NCI-H226 (cell line): Measurements from ENCODE around the gene SND1.
"Not testable (repeated sequence)": the region's sequence is repeated elsewhere in the genome, so short reads cannot be mapped to it uniquely, and the experiment has no call there.

ENCODE experiments used
- DNase-seq: peaks from one replicate; pipeline ENCODE4 v3.0.0-alpha.2; 2015

Gene SND1

DNA sequence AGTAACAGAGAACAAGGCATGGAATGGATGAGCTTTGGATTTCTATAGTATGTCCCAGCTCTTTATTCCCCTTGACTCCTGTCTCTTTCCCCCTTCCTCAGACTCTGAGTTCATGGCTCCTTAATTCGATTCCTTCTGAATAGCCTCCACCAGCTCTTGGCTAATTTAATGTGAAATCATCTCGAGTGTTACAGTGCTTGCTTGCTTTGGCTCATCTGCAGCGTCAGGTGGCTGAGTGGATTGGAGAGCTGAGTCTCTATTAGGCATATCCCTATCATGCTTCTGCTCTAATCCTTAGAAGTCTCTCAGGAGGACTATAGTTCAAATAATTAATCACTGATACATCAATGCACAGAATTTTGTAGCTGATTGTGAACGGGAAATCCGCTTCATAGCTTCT is 244.7 kb downstream of the SND1 start:
- DNase-seq: no peak

GRCh38 chr7:127897704-127898454 is 245.9 kb downstream of the SND1 start:
- no peak for DNase-seq

GRCh38 chr7:127899411-127899810 is 247.4 kb downstream of the SND1 start:
- no peak for DNase-seq

DNA sequence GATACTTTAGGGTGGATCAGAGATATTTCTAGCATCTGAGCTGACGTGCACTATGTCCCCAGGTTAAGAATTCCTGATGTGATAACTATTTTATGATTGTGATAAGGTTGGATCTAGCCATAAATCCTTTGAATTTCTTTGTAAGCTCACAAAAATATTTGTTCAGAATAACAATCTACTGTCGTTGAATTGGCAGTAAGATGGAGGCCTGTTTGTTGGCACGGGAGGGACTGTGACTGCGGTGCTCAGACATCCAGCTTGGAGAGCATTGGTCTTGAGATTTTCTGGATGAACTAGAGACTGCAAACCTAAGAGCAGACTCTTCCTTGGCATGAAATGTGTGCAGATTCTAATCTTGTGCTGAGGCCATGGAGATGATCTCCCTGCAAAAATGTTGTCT is 248.1 kb downstream of the SND1 start:
- no peak for DNase-seq

- DNase-seq: no peak
Observed at GRCh38 chr7:127900732-127901685, 249.0 kb downstream of the SND1 start.

DNA sequence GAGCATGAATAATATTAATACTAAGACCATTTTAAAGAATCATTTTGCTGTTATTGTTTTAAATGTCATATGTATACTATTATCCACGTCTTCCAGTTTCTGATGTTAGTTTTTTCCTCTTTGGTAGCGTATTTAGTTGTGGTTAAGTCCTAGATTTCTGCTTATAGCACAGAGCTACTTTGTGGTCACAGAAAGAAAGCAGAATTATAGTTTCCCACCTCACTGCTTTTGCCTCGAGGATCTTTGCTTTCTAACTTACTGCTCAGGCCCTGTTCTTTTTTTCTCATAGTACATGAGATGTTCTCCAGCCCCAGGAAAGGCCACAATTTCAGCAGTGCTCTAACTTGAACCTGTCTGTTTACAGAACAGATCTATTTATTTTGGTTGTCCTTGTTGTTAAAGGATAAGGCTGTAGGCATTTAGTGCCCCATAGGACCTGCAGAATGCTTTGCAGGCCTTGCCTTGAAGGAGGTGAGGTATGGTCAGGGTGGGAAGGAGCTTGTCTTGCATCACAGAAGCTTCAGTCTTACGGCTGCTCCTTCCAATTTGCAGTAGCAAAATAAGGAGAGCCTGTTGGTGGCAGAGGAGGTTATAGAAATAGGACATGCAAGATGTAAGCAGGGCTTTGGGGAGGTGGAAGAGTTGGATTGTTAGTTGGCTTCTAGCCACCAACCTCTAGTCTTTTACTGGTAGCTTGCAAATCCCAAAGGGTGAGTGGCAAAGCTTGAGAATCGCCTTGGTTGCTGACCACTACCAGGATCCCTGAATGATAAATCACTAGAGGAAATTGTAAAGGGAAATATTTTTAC is 250.1 kb downstream of the SND1 start:
- no peak for DNase-seq

GRCh38 chr7:127902753-127903152 is 250.8 kb downstream of the SND1 start:
- not testable (repeated sequence) for DNase-seq

DNA sequence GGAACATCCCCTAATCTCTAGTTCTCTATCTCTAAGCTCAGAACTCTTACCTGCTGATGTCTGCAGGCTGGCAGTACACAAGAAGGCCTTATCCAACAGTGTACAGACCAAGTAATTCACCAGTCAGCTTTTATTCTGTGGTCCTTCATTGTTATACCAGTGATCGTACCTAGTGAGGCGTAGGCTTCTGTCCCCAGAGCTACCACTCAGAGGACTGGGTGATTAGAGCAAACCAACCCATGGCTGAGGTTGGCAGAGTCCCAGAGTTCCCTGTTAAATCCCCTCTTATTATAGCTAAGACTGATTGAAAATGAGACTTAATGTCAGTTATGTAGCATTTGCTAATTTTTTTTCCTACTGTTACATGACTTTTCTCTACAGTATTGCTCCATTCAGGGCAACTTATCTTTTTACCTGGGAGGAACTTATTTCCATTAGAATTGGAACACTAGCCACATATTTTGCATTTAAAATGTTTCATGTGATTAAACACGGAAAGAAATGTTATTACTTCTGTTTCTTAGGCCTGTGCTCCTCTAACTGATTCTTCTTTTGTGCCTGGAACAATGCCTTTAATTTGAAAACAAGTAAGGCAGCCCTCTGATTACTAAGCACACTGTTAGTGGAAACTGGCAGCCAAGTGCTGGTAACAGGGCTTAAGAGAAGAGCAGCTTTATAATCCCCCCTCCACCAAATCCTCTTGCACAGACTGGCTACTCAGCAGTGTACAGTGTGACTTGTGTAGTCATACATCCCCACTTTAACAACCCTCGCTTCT is 252.1 kb downstream of the SND1 start:
- DNase-seq: no peak

DNA sequence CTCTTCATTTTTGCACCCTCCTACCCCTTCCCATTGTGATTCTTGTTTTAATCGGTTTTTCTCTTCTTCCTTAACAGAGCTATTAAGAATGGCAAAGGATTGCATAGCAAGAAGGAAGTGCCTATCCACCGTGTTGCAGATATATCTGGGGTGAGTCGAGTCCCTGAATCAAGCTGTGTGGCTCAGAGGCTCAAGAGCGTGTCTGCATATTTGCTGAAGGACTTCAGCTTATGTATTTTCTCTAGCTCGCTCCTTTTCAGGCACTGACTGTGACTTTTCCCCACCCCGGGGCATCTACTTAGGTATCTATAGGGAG is 252.6 kb downstream of the SND1 start:
- no peak for DNase-seq

- DNase-seq: no peak
Observed at GRCh38 chr7:127905021-127905420, 253.0 kb downstream of the SND1 start.

- peak; percentile 86 for DNase-seq
Observed at GRCh38 chr7:127905491-127906330, 253.7 kb downstream of the SND1 start.

GRCh38 chr7:127907110-127908040 is 255.4 kb downstream of the SND1 start:
- peak; percentile 54 for DNase-seq

DNA sequence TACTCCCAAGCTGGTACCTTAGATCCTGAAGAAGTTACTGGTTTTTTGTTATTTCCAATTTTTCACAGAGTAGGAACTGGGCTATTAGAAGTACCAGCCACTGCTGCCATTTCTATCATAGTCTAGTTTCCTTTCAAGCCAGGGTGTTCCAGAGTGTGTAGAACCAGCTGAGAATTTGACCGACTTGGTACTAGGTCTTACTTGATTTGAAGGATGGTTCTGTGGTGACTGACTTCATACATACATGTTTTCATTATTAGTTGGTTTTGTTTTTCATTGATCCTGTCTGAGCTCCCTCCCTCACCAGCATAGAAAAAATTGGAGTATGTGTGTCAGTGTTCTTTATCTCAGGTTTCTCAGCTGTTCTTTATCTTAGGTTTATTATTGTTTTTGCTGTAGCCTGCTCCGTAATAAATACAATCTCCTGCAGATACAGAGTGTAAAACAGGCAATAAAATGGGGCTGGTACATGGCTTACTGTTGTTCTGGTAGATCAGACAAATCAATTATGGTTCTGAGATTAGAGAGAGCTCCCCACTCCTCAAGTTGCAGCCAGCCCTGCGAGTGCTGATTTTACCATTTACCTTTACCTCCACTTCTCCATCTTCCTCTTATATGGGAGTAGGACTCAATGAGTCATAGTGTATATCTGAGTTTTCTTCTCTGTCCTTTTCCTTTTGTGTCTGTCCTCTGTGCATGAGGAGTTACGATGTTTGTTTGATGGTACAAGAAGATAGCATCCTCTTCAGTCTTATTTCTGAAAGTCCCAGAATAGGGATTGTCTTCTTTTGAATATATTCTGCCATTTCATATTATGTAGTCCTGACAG is 256.6 kb downstream of the SND1 start:
- DNase-seq: no peak

- DNase-seq: no peak
Observed at GRCh38 chr7:127909424-127910152, 257.6 kb downstream of the SND1 start.

DNA sequence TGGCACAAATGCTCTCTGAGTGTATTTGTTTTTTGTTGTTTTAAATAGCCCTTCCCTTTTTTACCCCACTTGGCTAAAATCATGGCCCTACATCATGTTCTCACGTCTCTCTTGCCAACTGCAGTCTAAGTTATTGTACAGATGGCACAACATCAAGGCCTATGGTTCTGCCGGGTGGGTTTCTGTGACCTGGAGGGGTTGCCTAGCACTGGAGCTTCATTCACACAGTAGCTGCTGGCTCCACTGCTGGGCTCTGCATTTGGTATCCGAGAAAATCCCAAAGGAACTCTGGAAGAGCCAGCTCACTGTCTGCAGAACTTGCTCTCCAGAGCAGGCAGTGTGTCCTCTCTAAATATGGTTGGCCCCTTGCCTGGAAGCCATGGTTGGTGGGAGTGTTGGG is 258.7 kb downstream of the SND1 start:
- no peak for DNase-seq

DNA sequence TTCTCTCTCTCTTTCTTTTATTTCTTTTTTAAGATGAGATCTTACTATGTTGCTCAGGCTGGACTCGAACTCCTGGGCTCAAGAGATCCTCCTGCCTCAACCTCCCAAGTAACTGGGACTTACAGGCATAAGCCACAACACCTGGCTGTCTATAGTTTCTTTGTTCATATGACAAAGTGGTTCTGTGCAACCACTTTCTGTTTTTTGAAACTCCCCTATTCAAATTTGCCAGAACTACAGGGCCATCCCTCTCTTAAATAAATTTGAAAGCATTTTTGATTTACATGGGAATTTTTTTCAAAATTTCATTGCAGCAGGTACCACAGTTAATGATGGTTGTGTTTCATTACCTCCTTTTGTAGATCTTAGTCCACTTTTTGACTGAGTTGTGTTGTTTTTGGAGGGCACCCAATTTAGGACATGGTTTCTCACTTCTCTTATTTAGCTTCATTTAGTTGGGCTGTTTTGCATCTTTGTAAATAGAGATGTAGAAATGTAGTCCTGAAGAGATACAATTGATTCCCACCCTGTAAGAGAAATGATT is 260.0 kb downstream of the SND1 start:
- DNase-seq: no peak

DNA sequence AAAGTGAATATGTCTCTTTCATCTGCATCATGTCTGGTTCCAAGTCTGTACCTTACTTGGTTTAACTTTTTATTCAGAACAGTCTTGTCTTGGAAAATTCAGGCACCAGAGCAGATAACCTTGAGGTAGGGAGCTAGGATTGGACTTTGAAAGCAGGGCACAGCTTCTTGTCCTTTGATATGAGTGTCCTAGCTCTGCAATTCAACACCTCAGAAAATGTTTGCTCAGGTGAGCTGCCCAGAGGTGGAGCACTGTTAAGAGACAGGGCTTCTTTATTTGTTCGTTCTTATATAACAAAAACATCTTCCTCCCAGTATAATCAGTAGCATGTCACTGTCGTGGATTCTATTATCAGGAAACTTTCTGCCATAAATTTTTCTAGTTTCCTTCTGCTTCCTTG is 260.9 kb downstream of the SND1 start:
- DNase-seq: no peak

- DNase-seq: no peak
Observed at GRCh38 chr7:127913686-127914085, 261.7 kb downstream of the SND1 start.
